ENCODE results near the gene MRFAP1L1.

DNA sequence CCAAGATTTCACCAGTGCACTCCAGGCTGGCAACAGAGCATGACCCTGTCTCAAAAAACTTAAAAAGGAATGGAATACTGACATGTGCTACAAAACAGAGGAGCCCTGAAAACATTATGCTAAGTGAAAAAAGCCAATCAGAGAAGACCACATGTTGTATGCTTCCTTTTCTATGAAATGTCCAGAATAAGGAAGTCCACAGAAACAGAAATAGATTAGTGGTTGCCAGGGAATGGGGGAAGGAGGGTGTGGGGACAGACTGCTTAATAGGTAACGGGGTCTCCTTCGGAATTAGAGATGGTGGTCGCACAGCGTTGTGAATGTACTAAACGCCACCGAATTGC, 42.8 kb upstream of the MRFAP1L1 start:
- TF ChIP-seq, protein P1, sequence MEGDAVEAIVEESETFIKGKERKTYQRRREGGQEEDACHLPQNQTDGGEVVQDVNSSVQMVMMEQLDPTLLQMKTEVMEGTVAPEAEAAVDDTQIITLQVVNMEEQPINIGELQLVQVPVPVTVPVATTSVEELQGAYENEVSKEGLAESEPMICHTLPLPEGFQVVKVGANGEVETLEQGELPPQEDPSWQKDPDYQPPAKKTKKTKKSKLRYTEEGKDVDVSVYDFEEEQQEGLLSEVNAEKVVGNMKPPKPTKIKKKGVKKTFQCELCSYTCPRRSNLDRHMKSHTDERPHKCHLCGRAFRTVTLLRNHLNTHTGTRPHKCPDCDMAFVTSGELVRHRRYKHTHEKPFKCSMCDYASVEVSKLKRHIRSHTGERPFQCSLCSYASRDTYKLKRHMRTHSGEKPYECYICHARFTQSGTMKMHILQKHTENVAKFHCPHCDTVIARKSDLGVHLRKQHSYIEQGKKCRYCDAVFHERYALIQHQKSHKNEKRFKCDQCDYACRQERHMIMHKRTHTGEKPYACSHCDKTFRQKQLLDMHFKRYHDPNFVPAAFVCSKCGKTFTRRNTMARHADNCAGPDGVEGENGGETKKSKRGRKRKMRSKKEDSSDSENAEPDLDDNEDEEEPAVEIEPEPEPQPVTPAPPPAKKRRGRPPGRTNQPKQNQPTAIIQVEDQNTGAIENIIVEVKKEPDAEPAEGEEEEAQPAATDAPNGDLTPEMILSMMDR (IDR thresholded peaks at IDR 0.05; ENCODE audit: low read depth, low read length) = no peak
- TF ChIP-seq EZH2phosphoT487 (IDR thresholded peaks at IDR 0.05; ENCODE audit: low read depth) = no peak

Data from OCI-LY3 (cell line).